ENCODE measurements around the gene ISG15.

ISG15 gene

GRCh38 chr1:1046767-1047166 lies 33.5 kb downstream of the ISG15 start:
- no peak overlapping the region for H3K27ac ChIP-seq (ENCODE audit: low read depth, low read length)
- H3K4me3 ChIP-seq (ENCODE audit: insufficient read depth, low read length, poor library complexity, severe bottlenecking) = no peak overlapping the region
- no peaks in the 10 kb centered on the region for H3K27me3 ChIP-seq (ENCODE audit: low read length)
- H3K79me2 ChIP-seq (ENCODE audit: insufficient read depth, low read length) = no peaks in the 10 kb centered on the region
- no peak overlapping the region for H3K4me2 ChIP-seq (ENCODE audit: low read depth, low read length, poor library complexity, severe bottlenecking)
- TF ChIP-seq, protein P1, sequence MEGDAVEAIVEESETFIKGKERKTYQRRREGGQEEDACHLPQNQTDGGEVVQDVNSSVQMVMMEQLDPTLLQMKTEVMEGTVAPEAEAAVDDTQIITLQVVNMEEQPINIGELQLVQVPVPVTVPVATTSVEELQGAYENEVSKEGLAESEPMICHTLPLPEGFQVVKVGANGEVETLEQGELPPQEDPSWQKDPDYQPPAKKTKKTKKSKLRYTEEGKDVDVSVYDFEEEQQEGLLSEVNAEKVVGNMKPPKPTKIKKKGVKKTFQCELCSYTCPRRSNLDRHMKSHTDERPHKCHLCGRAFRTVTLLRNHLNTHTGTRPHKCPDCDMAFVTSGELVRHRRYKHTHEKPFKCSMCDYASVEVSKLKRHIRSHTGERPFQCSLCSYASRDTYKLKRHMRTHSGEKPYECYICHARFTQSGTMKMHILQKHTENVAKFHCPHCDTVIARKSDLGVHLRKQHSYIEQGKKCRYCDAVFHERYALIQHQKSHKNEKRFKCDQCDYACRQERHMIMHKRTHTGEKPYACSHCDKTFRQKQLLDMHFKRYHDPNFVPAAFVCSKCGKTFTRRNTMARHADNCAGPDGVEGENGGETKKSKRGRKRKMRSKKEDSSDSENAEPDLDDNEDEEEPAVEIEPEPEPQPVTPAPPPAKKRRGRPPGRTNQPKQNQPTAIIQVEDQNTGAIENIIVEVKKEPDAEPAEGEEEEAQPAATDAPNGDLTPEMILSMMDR (IDR thresholded peaks at IDR 0.05; ENCODE audit: insufficient read depth, low read length, poor library complexity, severe bottlenecking) = no peak
- TF ChIP-seq EZH2phosphoT487 (conservative IDR thresholded peaks at IDR 0.05; ENCODE audit: low read length) = no peak
- no peak overlapping the region for H3K9ac ChIP-seq (ENCODE audit: low read length)
- H3K36me3 ChIP-seq (ENCODE audit: low read length) = no peaks in the 10 kb centered on the region
- no peaks in the 10 kb centered on the region for H3K9me2 ChIP-seq (replicated peaks; ENCODE audit: insufficient read depth, low read length)
- no peak overlapping the region for H2AFZ ChIP-seq (ENCODE audit: low read depth, low read length, severe bottlenecking)
- no peaks in the 10 kb centered on the region for H3K9me3 ChIP-seq (ENCODE audit: insufficient read depth, low read length)
- H3F3A ChIP-seq (ENCODE audit: insufficient read depth) = no peaks in the 10 kb centered on the region
- H4K20me1 ChIP-seq (ENCODE audit: low read depth, low read length) = no peaks in the 10 kb centered on the region

DNA sequence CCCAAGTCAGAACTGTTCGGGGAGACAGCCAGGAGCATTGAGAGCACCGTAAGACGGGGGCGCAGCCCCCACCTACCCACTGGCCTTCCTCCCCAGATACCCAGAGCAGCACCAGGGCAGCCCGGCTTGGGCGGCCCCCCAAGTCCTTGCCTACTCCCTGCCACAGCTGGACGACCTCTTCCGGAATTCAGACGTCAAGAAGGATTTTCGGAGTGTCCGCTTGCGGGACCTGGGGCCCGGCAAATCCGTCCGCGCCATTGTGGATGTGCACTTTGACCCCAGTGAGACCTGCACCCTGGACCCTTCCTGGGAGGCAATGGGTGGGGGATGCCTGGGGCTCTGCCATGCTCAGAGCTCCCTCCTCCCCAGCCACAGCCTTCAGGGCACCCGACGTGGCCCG lies 34.1 kb downstream of the ISG15 start:
- Histone ChIP-seq H3K9me2 (replicated peaks; ENCODE audit: insufficient read depth, low read length) (no peaks in the 10 kb centered on the region), H3K27ac (ENCODE audit: low read depth, low read length) (no peak overlapping the region), H3K9ac (ENCODE audit: low read length) (no peak overlapping the region), H3K79me2 (ENCODE audit: insufficient read depth, low read length) (no peaks in the 10 kb centered on the region), H2AFZ (ENCODE audit: low read depth, low read length, severe bottlenecking) (no peak overlapping the region), H3K27me3 (ENCODE audit: low read length) (no peaks in the 10 kb centered on the region), H3K9me3 (ENCODE audit: insufficient read depth, low read length) (no peaks in the 10 kb centered on the region), H3K4me3 (ENCODE audit: insufficient read depth, low read length, poor library complexity, severe bottlenecking) (no peak overlapping the region), H3F3A (ENCODE audit: insufficient read depth) (no peaks in the 10 kb centered on the region), H3K4me2 (ENCODE audit: low read depth, low read length, poor library complexity, severe bottlenecking) (no peak overlapping the region), H4K20me1 (ENCODE audit: low read depth, low read length) (no peaks in the 10 kb centered on the region), H3K36me3 (ENCODE audit: low read length) (no peaks in the 10 kb centered on the region)
- TF ChIP-seq, protein P1 (IDR thresholded peaks at IDR 0.05; ENCODE audit: insufficient read depth, low read length, poor library complexity, severe bottlenecking) = no peak
- TF ChIP-seq EZH2phosphoT487 (conservative IDR thresholded peaks at IDR 0.05; ENCODE audit: low read length) = no peak

GRCh38 chr1:1047963-1048362 lies 34.7 kb downstream of the ISG15 start:
- Histone ChIP-seq H3K27ac (ENCODE audit: low read depth, low read length) (no peak overlapping the region), H3F3A (ENCODE audit: insufficient read depth) (no peaks in the 10 kb centered on the region), H4K20me1 (ENCODE audit: low read depth, low read length) (no peaks in the 10 kb centered on the region), H3K36me3 (ENCODE audit: low read length) (no peaks in the 10 kb centered on the region), H3K9me2 (replicated peaks; ENCODE audit: insufficient read depth, low read length) (no peaks in the 10 kb centered on the region), H3K9me3 (ENCODE audit: insufficient read depth, low read length) (no peaks in the 10 kb centered on the region), H3K79me2 (ENCODE audit: insufficient read depth, low read length) (no peaks in the 10 kb centered on the region), H2AFZ (ENCODE audit: low read depth, low read length, severe bottlenecking) (no peak overlapping the region), H3K4me3 (ENCODE audit: insufficient read depth, low read length, poor library complexity, severe bottlenecking) (no peak overlapping the region), H3K9ac (ENCODE audit: low read length) (no peak overlapping the region), H3K27me3 (ENCODE audit: low read length) (no peaks in the 10 kb centered on the region), H3K4me2 (ENCODE audit: low read depth, low read length, poor library complexity, severe bottlenecking) (no peak overlapping the region)
- no peak for TF ChIP-seq EZH2phosphoT487 (conservative IDR thresholded peaks at IDR 0.05; ENCODE audit: low read length)
- TF ChIP-seq, protein P1 (IDR thresholded peaks at IDR 0.05; ENCODE audit: insufficient read depth, low read length, poor library complexity, severe bottlenecking) = no peak

Data from SU-DHL-6 (cell line).